ENCODE measurements around the gene SLC36A1. TPM values are rescaled to one million over a fixed set of nuclear protein-coding genes. Genes with fewer than 3 reads are reported as not detected.
"Not testable (repeated sequence)": the region's sequence is repeated elsewhere in the genome, so short reads cannot be mapped to it uniquely, and the experiment has no call there.

SLC36A1 gene
- 1 to 10 TPM; 5.0 to 5.5 TPM for total RNA-seq

GRCh38 chr5:151447174-151448037, at the start of gene SLC36A1:
Gene SLC36A1 (plus strand): TSS chr5:151447603. CDS start chr5:151458793, 11,190 bp downstream.
- DNase-seq: peak; percentile 94
- H3K9me3 Mint-ChIP-seq: no peaks in the 10 kb centered on the region
- no peaks in the 10 kb centered on the region for H3K36me3 Mint-ChIP-seq
- peaks cover 20% of the 10 kb centered on the region for H3K27me3 Mint-ChIP-seq
- peak within 1 kb of the TSS; percentile 90 for H3K4me3 Mint-ChIP-seq
- peaks cover 24% of the 10 kb centered on the region for H3K4me1 Mint-ChIP-seq
- peak within 1 kb of the TSS; percentile 81 for H3K27ac Mint-ChIP-seq

DNA sequence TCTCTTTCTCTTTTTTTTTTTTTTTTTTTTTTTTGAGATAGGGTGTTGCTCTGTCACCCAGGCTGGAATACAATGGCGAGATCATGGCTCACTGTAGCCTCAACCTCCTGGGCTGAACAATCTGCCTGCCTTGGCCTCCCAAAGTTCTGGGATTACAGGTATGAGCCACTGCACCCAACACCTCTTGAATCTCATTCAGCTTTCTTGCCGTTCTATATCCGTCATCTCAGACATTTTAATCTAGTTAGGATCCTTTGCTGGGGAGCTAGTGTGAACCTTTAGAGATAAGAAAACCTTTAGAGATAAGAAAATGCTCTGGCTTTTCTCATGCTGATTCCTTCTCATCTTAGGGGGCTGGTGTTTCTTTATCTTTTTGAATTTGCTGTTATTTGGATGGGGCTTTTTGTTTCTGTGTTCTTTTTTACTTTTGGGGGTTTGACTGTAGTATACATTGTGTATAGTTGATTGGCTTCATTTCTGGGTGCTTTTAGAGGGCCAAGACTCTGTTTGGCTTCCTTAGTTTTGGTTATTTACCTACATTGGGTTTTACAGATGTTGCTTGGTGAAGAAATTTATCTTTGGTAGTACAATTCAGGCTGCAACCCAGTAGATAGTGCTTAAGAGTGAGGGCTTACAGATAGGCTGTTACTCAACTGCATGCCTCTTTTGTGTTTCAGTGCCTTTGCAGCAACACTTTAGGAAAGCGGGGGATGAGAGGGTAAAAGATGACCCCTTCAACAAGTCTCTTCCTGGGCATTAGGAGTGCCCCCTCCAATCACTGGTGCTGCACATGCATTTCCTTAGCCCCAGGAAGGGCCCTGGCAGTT, 41.9 kb upstream of the SLC36A1 start:
- H3K4me3 Mint-ChIP-seq: no peak overlapping the region
- no peaks in the 10 kb centered on the region for H3K36me3 Mint-ChIP-seq
- H3K27me3 Mint-ChIP-seq: peaks cover 64% of the 10 kb centered on the region
- H3K4me1 Mint-ChIP-seq: no peaks in the 10 kb centered on the region
- DNase-seq: no peak
- peaks cover 3% of the 10 kb centered on the region for H3K9me3 Mint-ChIP-seq
- H3K27ac Mint-ChIP-seq: no peak overlapping the region

DNA sequence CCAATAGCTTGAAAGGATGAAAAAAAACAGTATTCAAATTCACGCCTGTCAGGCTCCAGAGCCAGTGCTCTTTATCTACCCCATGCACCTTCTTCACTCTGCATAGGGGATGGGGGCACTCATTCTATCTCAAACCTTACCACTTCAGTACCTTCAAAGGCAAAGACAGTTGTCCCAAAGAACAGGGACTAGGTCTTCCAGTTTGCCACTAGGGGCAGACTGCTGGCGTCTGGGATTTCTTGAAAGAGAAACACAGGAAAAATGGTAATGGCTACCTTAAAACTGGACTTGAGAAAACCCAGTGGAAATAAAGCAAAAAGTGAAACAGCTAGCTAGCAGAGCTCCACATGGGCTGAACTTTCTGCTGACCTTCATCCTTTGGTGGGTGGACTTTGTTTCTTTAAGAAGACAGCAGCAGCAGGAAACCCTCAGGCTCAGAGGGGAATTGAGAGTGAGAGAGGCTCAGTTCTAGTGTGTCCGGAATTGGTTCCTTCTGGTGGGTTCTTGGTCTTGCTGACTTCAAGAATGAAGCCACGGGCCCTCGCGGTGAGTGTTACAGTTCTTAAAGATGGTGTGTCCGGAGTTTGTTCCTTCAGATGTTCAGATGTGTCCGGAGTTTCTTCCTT, 41.0 kb upstream of the SLC36A1 start:
- peaks cover 3% of the 10 kb centered on the region for H3K9me3 Mint-ChIP-seq
- H3K4me3 Mint-ChIP-seq: no peak overlapping the region
- H3K27ac Mint-ChIP-seq: no peak overlapping the region
- DNase-seq: no peak
- peaks cover 60% of the 10 kb centered on the region for H3K27me3 Mint-ChIP-seq
- H3K4me1 Mint-ChIP-seq: no peaks in the 10 kb centered on the region
- no peaks in the 10 kb centered on the region for H3K36me3 Mint-ChIP-seq

- DNase-seq: no peak
- Mint-ChIP-seq H3K4me1 (no peaks in the 10 kb centered on the region), H3K27me3 (peaks cover 43% of the 10 kb centered on the region), H3K36me3 (no peaks in the 10 kb centered on the region), H3K27ac (no peak overlapping the region), H3K9me3 (no peaks in the 10 kb centered on the region), H3K4me3 (no peak overlapping the region)
Measured at GRCh38 chr5:151408591-151409230, 38.7 kb upstream of the SLC36A1 start.

DNA sequence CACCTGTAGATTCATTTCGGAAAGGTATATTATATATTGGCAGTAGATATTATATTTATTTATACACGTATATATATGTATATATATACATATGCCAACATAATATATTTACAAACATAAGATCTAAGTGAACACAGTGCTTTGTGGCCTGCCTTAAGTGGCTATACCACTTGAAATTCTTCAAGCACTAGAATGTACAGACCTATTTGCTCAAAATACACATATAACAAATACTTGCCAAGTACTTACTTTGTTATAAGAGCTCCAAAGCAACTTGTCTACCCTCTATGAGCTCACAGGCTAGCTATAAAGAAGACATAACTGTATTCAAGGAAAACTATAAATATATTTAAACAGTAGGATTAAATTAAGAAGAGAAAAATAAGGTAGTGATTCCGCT, 33.6 kb upstream of the SLC36A1 start:
- no peak overlapping the region for H3K27ac Mint-ChIP-seq
- H3K4me3 Mint-ChIP-seq: no peak overlapping the region
- H3K36me3 Mint-ChIP-seq: peaks cover 12% of the 10 kb centered on the region
- peaks cover 12% of the 10 kb centered on the region for H3K27me3 Mint-ChIP-seq
- no peaks in the 10 kb centered on the region for H3K4me1 Mint-ChIP-seq
- H3K9me3 Mint-ChIP-seq: peaks cover 17% of the 10 kb centered on the region
- no peak for DNase-seq

- Mint-ChIP-seq H3K4me3 (no peak overlapping the region), H3K27me3 (peaks cover 8% of the 10 kb centered on the region), H3K36me3 (peaks cover 12% of the 10 kb centered on the region), H3K27ac (no peak overlapping the region), H3K4me1 (no peaks in the 10 kb centered on the region), H3K9me3 (peaks cover 21% of the 10 kb centered on the region)
- no peak for DNase-seq
Measured at GRCh38 chr5:151414536-151414935, 32.9 kb upstream of the SLC36A1 start.

GRCh38 chr5:151417712-151418111, 29.7 kb upstream of the SLC36A1 start:
- no peak overlapping the region for H3K4me3 Mint-ChIP-seq
- H3K4me1 Mint-ChIP-seq: no peaks in the 10 kb centered on the region
- DNase-seq: no peak
- peaks cover 12% of the 10 kb centered on the region for H3K36me3 Mint-ChIP-seq
- peaks cover 12% of the 10 kb centered on the region for H3K27me3 Mint-ChIP-seq
- peaks cover 21% of the 10 kb centered on the region for H3K9me3 Mint-ChIP-seq
- H3K27ac Mint-ChIP-seq: no peak overlapping the region

DNA sequence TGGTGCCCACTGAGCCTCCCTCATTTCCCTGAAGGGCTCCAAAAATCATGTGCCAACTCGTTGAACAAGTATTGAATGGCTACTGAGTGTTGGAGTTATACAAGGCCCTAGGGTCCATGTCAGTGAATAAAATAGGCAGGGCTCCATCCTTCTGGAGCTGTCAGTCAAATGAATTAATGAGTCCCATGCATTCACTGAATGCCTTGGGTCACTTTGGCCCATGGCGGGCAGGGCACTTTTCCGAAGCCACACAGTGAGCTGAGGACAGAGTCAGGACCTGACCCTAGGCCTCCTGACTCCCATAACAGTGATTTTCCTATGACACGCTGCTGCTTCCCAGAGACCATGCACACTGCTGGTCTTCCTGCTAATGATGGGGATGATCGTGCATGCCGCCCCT, 27.3 kb upstream of the SLC36A1 start:
- H3K4me3 Mint-ChIP-seq: no peak overlapping the region
- peaks cover 21% of the 10 kb centered on the region for H3K9me3 Mint-ChIP-seq
- no peaks in the 10 kb centered on the region for H3K4me1 Mint-ChIP-seq
- H3K27ac Mint-ChIP-seq: no peak overlapping the region
- peaks cover 12% of the 10 kb centered on the region for H3K36me3 Mint-ChIP-seq
- DNase-seq: no peak
- H3K27me3 Mint-ChIP-seq: peaks cover 16% of the 10 kb centered on the region

GRCh38 chr5:151424892-151425523, 22.4 kb upstream of the SLC36A1 start:
- Mint-ChIP-seq H3K9me3 (no peaks in the 10 kb centered on the region), H3K36me3 (no peaks in the 10 kb centered on the region), H3K27me3 (peaks cover 18% of the 10 kb centered on the region), H3K4me1 (no peaks in the 10 kb centered on the region), H3K4me3 (no peak overlapping the region), H3K27ac (no peak overlapping the region)
- no peak for DNase-seq

- not testable (repeated sequence) for H3K36me3 Mint-ChIP-seq, H3K27ac Mint-ChIP-seq, H3K9me3 Mint-ChIP-seq, H3K4me1 Mint-ChIP-seq, DNase-seq, H3K4me3 Mint-ChIP-seq
- peaks cover 18% of the 10 kb centered on the region for H3K27me3 Mint-ChIP-seq
Measured at GRCh38 chr5:151426347-151426746, 21.1 kb upstream of the SLC36A1 start.

DNA sequence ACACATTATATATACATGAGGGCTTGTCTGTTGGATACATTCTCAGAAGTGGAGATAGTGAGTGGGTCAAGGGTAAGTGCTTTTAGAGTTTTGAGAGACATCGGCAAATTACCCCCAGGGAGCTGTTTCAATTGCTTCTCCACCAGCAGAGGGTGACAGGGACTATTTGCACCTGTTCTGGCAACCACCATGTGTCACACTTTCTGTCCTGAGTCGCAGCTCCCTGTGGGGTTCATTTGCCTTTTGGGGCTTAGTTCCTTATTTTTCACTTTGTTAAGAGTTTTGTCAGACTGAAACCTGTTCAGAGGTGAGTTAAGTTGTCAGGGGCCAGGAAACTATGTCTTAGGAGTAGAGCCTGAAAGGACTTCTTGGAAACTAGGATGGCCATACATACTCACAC, 20.1 kb upstream of the SLC36A1 start:
- Mint-ChIP-seq H3K4me1 (no peaks in the 10 kb centered on the region), H3K27me3 (peaks cover 14% of the 10 kb centered on the region), H3K27ac (no peak overlapping the region), H3K4me3 (no peak overlapping the region), H3K9me3 (no peaks in the 10 kb centered on the region), H3K36me3 (no peaks in the 10 kb centered on the region)
- DNase-seq: no peak

- Mint-ChIP-seq H3K27me3 (peaks cover 3% of the 10 kb centered on the region), H3K4me3 (no peak overlapping the region), H3K27ac (no peak overlapping the region)
Measured at GRCh38 chr5:151430731-151431130, 16.7 kb upstream of the SLC36A1 start.

DNA sequence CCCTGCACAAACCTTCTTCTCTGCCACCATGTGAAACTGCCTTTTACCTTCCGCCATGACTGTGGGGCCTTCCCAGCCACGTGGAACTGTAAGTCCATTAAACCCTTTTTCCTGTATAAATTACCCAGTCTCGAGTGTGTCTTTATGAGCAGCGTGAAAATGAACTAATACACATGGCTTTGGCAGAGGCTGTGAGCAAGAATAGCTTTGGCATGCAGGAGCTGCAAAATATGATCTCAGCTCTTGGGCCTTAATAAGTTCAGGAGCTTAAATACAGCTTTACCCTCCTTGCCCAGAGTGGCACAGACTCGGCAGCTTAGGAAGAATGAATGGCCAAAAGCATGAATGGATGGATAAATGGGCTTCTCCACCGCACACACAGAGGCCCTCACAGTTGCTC, 15.7 kb upstream of the SLC36A1 start:
- H3K27ac Mint-ChIP-seq: no peak overlapping the region
- no peaks in the 10 kb centered on the region for H3K4me1 Mint-ChIP-seq
- no peaks in the 10 kb centered on the region for H3K9me3 Mint-ChIP-seq
- no peak overlapping the region for H3K4me3 Mint-ChIP-seq
- no peak for DNase-seq
- H3K36me3 Mint-ChIP-seq: no peaks in the 10 kb centered on the region
- H3K27me3 Mint-ChIP-seq: peaks cover 8% of the 10 kb centered on the region

More at GRCh38 chr5:151430731-151431130, 16.7 kb upstream of the SLC36A1 start:
- H3K4me1 Mint-ChIP-seq: no peaks in the 10 kb centered on the region
- no peaks in the 10 kb centered on the region for H3K9me3 Mint-ChIP-seq
- H3K36me3 Mint-ChIP-seq: no peaks in the 10 kb centered on the region
- no peak for DNase-seq

DNA sequence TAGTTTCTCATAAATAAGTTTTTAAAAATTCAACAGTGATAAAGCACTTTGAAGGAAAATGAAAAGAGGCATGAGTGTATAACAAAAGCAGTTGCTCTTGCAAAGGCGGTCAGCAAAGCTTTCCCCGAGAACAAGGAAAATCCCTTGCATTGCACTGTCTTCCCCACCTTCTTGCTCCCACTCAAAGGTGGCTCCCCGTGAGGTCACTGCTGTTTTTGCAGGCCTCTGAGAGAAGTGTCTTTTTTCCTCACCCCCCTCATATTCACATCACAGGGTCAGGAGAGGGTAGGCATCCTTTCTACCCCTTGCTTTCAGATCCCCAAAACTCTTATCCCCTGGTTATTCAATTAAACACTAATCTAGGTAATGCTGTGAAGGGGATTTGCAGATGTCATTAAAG, 15.2 kb upstream of the SLC36A1 start:
- Mint-ChIP-seq H3K27ac (no peak overlapping the region), H3K4me3 (no peak overlapping the region), H3K4me1 (no peaks in the 10 kb centered on the region), H3K9me3 (no peaks in the 10 kb centered on the region), H3K36me3 (no peaks in the 10 kb centered on the region), H3K27me3 (peaks cover 8% of the 10 kb centered on the region)
- no peak for DNase-seq

All from activated naive CD8-positive, alpha-beta T cell treated with anti-CD3 and anti-CD28 coated beads for 36 hours (primary cell).